ENCODE measurements around the gene CFAP52.
"Not testable (repeated sequence)": the region's sequence is repeated elsewhere in the genome, so short reads cannot be mapped to it uniquely, and the experiment has no call there.

The CFAP52 gene

DNA sequence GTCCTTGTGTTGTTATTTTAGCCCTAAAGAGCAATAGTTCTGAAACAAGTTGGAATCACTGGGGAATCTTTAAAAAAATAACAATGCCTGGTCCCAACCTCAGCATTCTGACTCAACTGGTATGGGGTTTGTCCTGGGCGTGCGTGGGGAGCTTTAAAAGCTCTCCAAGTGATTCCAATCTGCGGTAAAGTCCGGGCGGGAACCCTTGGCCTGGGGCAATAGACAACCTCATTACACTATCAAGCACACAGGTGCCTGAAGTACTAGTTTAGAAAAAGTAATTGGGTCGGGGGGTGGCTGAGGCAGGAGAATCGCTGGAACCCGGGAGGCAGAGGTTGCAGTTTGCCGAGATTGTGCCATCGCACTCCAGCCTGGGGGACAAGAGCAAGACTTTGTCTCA lies 5.2 kb upstream of the CFAP52 start:
- DNase-seq (ENCODE audit: low read depth): no peak

DNA sequence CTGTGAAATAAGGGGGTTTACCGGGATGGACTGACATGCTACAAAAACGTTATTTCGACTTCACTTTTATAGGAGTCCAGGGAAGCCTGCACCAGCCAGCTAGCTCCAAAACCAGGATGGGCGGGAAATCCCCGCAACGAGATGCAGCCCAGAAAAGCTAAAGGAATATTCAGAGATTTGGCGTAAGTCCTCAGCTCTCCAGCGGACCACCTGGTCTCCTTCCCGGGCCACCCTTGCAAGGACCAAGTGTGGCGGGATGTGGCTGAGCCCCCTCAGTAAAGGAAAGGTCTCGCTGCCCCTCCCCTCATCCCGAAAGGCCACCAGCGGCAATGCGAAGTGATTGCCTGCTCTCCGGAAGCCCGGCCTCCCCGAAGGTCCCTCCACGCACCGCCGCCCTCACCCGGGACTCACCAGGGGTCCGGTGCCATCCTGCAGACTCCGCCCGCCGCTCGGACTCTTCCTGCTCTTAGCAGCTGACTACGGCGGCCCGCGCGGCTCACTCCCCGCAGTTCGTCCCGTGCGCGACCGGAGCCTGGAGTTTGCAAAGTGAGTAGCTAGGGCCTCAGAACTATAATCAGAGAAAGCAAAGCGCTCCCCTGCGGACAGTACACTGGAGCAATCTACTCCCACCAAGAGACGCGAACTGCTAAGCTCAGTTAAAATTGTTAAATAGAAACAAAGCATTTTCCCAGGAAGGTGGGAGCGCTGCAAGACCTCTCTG lies 901 bp upstream of the CFAP52 start, which contains the start of gene STX8:
STX8 (minus strand) TSS at position 440 of the 721 bp plus-strand sequence; CDS start at position 428, 12 bp downstream.
- peak; percentile 55 for DNase-seq (ENCODE audit: low read depth)

- DNase-seq (ENCODE audit: low read depth): no peak
These were observed 899 bp downstream of the CFAP52 start for GRCh38 chr17:9577373-9577709.

DNA sequence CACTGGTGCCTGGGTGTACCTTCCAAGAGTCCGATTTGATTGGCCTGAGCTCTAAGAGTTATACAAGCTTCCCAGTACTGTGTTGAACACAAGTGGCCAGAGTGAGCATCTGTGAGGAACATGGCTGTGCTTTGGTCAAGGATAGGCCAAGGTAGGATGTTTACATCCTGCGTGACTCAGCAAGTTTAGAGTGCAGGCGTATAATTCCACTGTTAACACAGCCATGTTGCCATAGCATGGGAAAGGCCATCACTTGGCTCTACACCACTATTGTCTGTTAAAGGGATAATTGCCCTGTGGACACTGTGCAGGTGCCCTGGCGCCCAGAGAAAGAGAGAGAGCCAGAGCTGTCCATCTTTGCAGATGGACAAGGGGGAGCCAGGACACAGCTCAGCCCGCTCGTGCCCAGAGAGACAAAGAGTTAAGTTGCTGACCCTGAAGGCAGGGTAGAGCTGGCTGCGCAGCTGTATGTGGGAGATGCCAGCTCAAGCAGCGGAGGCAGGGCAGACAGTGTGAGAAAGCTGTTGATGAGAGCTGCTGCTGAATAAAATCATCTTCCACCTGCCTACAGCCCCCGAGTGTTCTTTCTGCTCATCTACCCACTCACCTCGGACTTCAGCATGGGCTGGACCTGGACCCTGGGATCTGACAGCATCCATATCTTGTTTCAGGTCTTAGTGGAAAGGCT lies 11.7 kb downstream of the CFAP52 start:
- DNase-seq (ENCODE audit: low read depth): no peak

- no peak for DNase-seq (ENCODE audit: low read depth)
These were observed 17.6 kb downstream of the CFAP52 start for GRCh38 chr17:9594065-9594464.

- not testable (repeated sequence) for DNase-seq (ENCODE audit: low read depth)
These were observed 21.2 kb downstream of the CFAP52 start for GRCh38 chr17:9597638-9598037.

- no peak for DNase-seq (ENCODE audit: low read depth)
These were observed 22.2 kb downstream of the CFAP52 start for GRCh38 chr17:9598661-9599060.

- DNase-seq (ENCODE audit: low read depth): not testable (repeated sequence)
These were observed 28.1 kb downstream of the CFAP52 start for GRCh38 chr17:9604583-9604982.

DNA sequence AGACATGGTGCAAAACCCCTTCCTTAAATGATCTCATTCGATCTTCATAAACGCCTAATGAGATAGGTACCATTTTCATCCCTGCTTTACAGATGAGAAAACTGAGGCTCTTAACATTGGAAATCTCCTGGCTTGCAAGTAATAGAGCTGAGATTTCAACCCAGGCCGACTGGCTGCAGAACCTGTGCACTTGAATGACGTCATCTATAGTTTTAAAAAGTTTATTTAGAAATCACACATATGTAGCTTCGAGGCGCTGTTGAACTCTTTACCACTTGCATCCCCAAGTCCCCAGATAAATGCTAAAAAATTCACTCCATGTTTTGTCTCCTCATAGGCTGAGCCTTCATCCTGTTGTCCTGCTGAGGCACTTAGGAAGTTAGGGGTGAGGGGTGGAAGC lies 30.0 kb downstream of the CFAP52 start:
- no peak for DNase-seq (ENCODE audit: low read depth)

DNA sequence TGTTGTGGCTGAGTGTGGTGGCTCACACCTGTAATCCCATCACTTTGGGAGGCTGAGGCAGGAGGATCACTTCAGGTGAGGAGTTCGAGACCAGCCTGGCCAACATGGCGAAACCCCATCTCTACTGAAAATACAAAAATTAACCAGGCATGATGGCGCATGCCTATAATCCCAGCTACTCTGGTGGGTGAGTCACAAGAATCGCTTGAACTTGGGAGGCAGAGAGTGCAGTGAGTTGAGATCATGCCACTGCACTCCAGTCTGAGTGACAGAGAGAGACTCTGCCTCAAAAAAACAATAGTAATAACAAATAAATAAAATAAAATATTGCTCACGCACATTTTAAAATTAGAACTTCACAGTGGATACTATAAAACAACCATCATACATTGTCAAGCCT lies 30.6 kb downstream of the CFAP52 start:
- not testable (repeated sequence) for DNase-seq (ENCODE audit: low read depth)

DNA sequence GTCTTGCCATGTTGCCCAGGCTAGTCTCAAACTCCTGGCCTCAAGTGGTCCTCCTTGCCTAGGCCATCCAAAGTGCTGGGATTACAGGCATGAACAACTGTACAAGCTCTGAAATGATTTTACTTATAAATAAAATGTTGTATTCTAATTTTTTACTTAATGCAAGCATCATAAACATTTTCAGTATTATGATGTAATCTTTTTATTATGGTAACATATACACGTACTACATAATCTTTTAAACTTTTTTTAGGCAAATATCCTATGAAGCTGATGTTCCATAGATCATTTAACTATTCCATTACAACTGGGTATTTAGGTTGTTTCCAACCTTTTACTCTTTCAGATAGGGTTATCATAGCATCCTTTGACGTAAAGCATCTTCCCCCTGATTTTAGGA lies 35.1 kb downstream of the CFAP52 start:
- no peak for DNase-seq (ENCODE audit: low read depth)

DNA sequence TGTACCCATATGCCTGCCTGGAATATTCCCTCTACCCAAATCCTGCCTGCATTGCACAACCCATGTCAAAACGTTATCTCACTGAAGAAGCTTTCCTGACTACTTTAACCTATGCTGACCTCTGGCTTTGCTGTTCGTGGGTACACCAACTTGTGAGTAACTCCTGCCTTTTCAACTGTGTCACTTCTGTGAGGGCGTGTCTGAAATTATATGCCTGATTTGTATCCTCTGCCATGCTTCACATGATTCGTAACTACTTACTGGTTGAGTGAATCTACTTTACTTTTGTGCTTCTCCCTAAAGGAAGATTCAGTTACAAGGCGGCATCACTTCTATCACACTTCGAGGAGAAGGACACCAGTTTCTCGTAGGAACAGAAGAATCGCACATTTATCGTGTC lies 35.6 kb downstream of the CFAP52 start:
- DNase-seq (ENCODE audit: low read depth): no peak

DNA sequence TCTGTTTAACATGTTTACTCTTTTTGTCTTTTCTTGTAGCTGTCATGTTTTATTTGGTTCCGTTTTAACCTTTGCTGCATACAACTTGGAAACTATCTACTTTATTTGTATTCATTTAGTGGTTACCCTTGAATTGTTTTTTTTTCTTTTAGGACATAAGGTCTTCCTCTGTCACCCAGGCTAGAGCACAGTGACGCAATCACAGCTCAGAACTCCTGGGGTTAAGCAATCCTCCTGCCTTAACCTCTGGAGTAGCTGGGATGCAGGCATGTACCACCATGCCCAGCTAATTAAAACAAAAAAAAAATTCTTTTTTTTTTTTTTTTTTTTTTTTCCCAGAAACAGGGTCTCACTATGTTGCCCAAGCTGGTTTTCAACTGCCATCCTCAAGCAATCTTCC lies 39.0 kb downstream of the CFAP52 start:
- DNase-seq (ENCODE audit: low read depth): no peak

DNA sequence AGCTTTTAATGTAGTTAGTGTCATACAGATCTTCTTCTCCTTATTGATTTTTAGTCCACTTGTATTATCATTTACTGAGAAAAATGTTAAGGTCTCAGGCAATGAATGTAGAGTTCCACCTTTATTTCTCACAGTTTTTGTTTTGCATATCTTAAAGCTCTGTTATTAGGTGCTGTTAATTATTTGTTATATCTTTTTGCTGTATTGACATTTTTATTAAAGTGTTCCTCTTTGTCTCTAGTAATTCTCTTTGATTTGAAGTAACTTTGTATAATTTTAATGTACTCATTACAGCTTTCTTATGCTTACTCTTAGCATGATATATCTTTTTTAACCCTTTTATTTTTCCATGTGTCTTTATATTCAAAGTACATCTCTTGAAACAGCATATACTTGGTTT lies 46.5 kb downstream of the CFAP52 start:
- DNase-seq (ENCODE audit: low read depth): no peak

DNA sequence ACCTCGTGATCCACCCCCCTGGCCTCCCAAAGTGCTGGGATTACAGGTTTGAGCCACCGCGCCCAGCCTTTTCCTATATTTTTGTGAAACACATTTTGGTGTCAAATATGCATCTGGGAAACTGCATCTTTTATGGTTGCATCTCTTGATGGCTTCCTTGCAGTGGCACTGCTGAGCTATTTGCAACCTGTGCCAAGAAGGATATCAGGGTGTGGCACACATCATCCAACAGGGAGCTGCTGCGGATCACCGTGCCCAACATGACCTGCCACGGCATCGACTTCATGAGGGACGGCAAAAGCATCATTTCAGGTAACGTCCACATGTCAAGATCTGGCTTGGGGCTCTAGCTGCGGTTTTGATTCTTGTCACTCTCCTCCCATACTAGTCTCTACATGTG lies 52.1 kb downstream of the CFAP52 start:
- DNase-seq (ENCODE audit: low read depth): no peak

DNA sequence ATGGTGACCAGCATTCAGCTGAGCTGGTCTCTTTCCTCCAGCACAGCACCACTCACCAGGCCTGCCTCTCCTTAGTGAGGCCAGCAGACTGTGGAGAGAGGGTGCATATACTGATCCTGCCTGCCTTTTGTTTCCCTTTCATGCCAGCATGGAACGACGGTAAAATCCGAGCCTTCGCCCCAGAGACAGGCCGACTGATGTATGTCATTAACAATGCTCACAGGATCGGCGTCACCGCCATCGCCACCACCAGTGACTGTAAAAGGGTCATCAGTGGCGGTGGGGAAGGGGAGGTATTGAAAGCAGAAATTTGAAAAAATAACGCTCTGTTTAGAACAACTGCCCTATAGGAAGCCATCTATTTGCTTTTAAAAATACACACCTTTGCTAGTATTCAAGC lies 56.3 kb downstream of the CFAP52 start:
- no peak for DNase-seq (ENCODE audit: low read depth)

- DNase-seq (ENCODE audit: low read depth): no peak
These were observed 58.9 kb downstream of the CFAP52 start for GRCh38 chr17:9635340-9635739.

- DNase-seq (ENCODE audit: low read depth): no peak
These were observed 60.1 kb downstream of the CFAP52 start for GRCh38 chr17:9636501-9636900.

DNA sequence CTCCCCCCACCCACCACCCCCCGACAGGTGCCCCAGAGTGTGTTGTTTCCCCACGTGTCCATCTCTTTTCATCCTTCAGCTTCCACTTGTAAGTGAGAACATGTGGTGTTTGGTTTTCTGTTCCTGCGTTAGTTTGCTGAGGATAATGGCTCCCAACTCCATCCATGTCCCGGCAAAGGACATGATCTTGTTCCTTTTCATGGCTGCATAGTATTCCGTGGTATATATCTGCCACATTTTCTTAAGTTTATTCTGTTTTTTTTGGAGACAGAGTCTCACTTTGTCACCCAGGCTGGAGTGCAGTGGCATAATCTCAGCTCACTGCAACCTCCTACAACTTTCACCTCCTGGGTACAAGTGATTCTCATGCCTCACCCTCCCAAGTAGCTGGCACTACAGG lies 63.9 kb downstream of the CFAP52 start:
- DNase-seq (ENCODE audit: low read depth): not testable (repeated sequence)

GRCh38 chr17:9643611-9644010 lies 67.2 kb downstream of the CFAP52 start:
- no peak for DNase-seq (ENCODE audit: low read depth)

- no peak for DNase-seq (ENCODE audit: low read depth)
These were observed 68.7 kb downstream of the CFAP52 start, which contains the start of gene USP43 for GRCh38 chr17:9644910-9645751. TSS of gene USP43 (plus strand) at chr17:9645517. CDS start at chr17:9645633, 116 bp downstream.

GRCh38 chr17:9645851-9646545 lies 69.6 kb downstream of the CFAP52 start:
- no peak for DNase-seq (ENCODE audit: low read depth)

Data from fibroblast of the conjunctiva (primary cell).